Lung (tissue), 12 donors: ENCODE measurements around the gene MYLIP. TPM values are rescaled to one million over a fixed set of nuclear protein-coding genes. Genes with fewer than 3 reads are reported as not detected.

Experiments used
- ATAC-seq: fragments of 200-7000 bp; cut with Tn5 transposase; one replicate; pipeline ENCODE4 v1.9.1; 2020; ENCODE audit warnings: moderate number of reproducible peaks; ENCODE audit not compliant: insufficient read depth, low FRiP score
- DNase-seq, 3 donors: peaks; one replicate each; pipeline ENCODE4 v3.0.0-alpha.2; 2013 to 2017
- H3K27ac ChIP-seq, 2 donors: one replicate each; pipeline ENCODE4 v1.5.1; 2013; ENCODE audit warnings: mild to moderate bottlenecking in 2 of 2, moderate library complexity in 2 of 2, control low read depth in 1 of 2, inconsistent platforms in 1 of 2, low read depth in 1 of 2, low read length in 1 of 2
- H3K27me3 ChIP-seq, 3 donors: one replicate each; pipeline ENCODE4 v1.5.1; 2013; ENCODE audit warnings: low read length in 2 of 3; ENCODE audit not compliant: control insufficient read depth in 3 of 3, insufficient read depth in 3 of 3
- H3K36me3 ChIP-seq, 4 donors: one replicate each; pipeline ENCODE4 v1.5.1; 2013; ENCODE audit warnings: low read length in 4 of 4, mild to moderate bottlenecking in 1 of 4, moderate library complexity in 1 of 4; ENCODE audit not compliant: control insufficient read depth in 4 of 4, insufficient read depth in 4 of 4
- H3K4me1 ChIP-seq, 5 donors: one replicate each; pipeline ENCODE4 v1.5.1; 2013; ENCODE audit warnings: low read length in 5 of 5, mild to moderate bottlenecking in 2 of 5, moderate library complexity in 1 of 5; ENCODE audit not compliant: control insufficient read depth in 5 of 5, insufficient read depth in 5 of 5
- H3K4me3 ChIP-seq: one replicate; pipeline ENCODE4 v1.5.1; 2013; ENCODE audit warnings: mild to moderate bottlenecking, control low read depth, moderate library complexity
- H3K9ac ChIP-seq, 2 donors: one replicate each; pipeline ENCODE4 v1.5.1; 2013; ENCODE audit warnings: low read length in 2 of 2, control low read depth in 1 of 2; ENCODE audit not compliant: insufficient read depth in 1 of 2
- H3K9me3 ChIP-seq, 4 donors: one replicate each; pipeline ENCODE4 v1.5.1; 2013; ENCODE audit warnings: low read length in 3 of 4, mild to moderate bottlenecking in 1 of 4, moderate library complexity in 1 of 4; ENCODE audit not compliant: control insufficient read depth in 4 of 4, insufficient read depth in 3 of 4
- WGBS, 2 donors: extraction: QIAGEN DNeasy Blood & Tissue Kit; methylation state at CpG; one replicate each; pipeline ENCODE4 v1.1.7; 2013; 5-methylcytosine and 5-hydroxymethylcytosine counted together
- polyA plus RNA-seq, 2 donors: library from polyadenylated mRNA; stranded (reverse); fragments of 200-250 nt; gene quantifications; one replicate each; pipeline ENCODE4 v1.2.1, GENCODE V29; 2013
- total RNA-seq, 2 donors: library from RNA; depleted of rRNA in 1 of 2; stranded (reverse); fragments of >200 nt in 1 of 2; gene quantifications; one replicate each; pipeline ENCODE4 v1.2.1, GENCODE V29; 2014 to 2021
- TF ChIP-seq, protein P1 (sequence below): IDR thresholded peaks from 2 replicates; pipeline ENCODE4 v1.5.1; 2012; ENCODE audit warnings: mild to moderate bottlenecking; ENCODE audit errors: control extremely low read depth, extremely low read depth
- donor health status: control.
- donor health status: control.
- donor health status: Bipolar disorder and iron deficiency.
- donor health status: healthy.
- donor health status: DM: yes; HTN: yes; CAD: no.

The MYLIP gene
- total and polyA plus RNA-seq, 4 donors = 16.7 to 118 (median 26.1) TPM

DNA sequence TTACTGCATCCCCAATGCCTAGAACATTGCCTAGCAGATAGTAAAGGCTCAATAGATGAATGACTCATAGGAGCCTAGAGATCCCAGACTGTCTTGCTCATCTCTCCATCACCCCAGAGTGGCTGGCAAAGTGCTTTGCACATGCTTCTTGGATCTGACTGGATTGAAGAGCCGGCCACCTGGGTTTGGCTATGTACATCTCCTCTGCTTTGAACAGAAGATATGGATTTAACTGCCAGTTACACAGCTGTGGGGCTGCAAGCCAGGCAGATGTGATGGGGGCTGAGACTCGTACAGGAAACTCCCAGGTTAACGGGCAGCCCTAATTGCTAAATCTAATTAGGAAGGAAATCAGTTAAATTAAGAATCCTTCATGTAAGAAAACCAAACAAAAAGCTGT, 28.6 kb downstream of the MYLIP start:
- Histone ChIP-seq H3K27me3 (no peaks in the 10 kb centered on the region), H3K27ac (no peak overlapping the region), H3K4me3 (no peak overlapping the region), H3K9me3 (peaks cover 0 to 11% (median 2%) of the 10 kb centered on the region in 4 donors), H3K4me1 (no peaks in the 10 kb centered on the region), H3K36me3 (peaks cover 0 to 15% (median 0%) of the 10 kb centered on the region in 4 donors), H3K9ac (no peak overlapping the region)
- WGBS, 2 donors = 37 to 54% methylated on average over 3 of the region's 3 CpGs
- DNase-seq = no peak
- ATAC-seq = no peak
- TF ChIP-seq, protein P1, sequence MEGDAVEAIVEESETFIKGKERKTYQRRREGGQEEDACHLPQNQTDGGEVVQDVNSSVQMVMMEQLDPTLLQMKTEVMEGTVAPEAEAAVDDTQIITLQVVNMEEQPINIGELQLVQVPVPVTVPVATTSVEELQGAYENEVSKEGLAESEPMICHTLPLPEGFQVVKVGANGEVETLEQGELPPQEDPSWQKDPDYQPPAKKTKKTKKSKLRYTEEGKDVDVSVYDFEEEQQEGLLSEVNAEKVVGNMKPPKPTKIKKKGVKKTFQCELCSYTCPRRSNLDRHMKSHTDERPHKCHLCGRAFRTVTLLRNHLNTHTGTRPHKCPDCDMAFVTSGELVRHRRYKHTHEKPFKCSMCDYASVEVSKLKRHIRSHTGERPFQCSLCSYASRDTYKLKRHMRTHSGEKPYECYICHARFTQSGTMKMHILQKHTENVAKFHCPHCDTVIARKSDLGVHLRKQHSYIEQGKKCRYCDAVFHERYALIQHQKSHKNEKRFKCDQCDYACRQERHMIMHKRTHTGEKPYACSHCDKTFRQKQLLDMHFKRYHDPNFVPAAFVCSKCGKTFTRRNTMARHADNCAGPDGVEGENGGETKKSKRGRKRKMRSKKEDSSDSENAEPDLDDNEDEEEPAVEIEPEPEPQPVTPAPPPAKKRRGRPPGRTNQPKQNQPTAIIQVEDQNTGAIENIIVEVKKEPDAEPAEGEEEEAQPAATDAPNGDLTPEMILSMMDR = no peak

DNA sequence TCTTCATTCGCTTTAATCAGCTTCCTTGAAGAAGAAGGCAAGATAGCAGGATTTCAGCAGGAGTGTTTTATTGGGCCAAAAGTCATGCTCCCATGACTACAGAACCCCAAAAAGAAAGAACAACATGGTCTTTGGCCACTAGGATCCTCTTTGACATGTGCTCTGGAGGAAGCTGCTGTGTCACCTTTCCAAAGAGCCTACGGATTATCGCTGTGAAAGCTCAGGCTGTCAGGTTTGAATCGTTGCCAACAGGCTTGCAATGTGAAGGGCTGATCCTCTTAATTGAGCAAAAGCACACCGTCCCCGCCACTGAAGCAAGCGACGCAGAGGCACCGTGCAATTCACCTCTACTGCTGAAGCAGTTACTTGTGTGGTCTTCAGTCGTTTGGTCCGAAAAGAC, 29.0 kb downstream of the MYLIP start:
- H3K27me3 ChIP-seq = no peaks in the 10 kb centered on the region
- 53 to 54% methylated on average over 11 of the region's 11 CpGs for WGBS, 2 donors
- no peaks in the 10 kb centered on the region for H3K4me1 ChIP-seq
- no peak overlapping the region for H3K27ac ChIP-seq
- DNase-seq = no peak
- ATAC-seq = no peak
- H3K36me3 ChIP-seq = peaks cover 0 to 11% (median 0%) of the 10 kb centered on the region in 4 donors
- no peak overlapping the region for H3K9ac ChIP-seq
- H3K4me3 ChIP-seq = no peak overlapping the region
- TF ChIP-seq, protein P1 = no peak
- H3K9me3 ChIP-seq = peaks cover 0 to 11% (median 2%) of the 10 kb centered on the region in 4 donors

DNA sequence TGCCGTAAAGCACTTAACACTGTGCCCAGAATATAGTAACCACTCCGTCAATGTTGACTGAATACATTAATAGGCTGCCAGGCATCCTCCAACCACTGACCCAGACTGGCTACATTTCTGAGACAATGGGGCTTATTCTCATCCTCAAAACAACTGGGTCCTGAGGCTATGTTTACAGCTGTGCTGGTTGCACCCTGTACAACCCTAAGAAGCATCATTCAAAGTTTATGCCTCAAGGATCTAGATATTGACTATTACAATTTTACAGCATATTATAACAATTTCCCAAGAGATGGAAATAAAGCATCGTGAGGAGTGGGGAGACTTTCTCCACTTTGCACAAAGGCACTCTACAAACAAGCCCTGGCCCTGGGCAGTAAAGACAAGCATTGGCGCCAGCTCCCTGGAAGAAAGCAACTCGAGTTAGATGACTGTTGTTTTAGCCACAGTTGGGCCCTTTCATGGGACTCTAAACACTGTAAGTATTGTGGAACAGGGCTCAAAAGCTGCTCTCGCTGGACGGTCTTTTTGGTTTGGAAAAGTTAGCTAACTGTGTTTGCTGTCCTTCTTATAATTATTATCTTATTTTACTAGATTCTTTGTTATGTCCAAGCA, 30.2 kb downstream of the MYLIP start:
- Histone ChIP-seq H3K27me3 (no peaks in the 10 kb centered on the region), H3K9ac (no peak overlapping the region), H3K27ac (no peak overlapping the region), H3K36me3 (peaks cover 0 to 10% (median 0%) of the 10 kb centered on the region in 4 donors), H3K4me1 (no peaks in the 10 kb centered on the region), H3K4me3 (no peak overlapping the region), H3K9me3 (peaks cover 0 to 11% (median 2%) of the 10 kb centered on the region in 4 donors)
- TF ChIP-seq, protein P1 = no peak
- no peak for ATAC-seq
- DNase-seq = no peak
- WGBS, 2 donors = 94 to 95% methylated on average over 7 of the region's 7 CpGs

DNA sequence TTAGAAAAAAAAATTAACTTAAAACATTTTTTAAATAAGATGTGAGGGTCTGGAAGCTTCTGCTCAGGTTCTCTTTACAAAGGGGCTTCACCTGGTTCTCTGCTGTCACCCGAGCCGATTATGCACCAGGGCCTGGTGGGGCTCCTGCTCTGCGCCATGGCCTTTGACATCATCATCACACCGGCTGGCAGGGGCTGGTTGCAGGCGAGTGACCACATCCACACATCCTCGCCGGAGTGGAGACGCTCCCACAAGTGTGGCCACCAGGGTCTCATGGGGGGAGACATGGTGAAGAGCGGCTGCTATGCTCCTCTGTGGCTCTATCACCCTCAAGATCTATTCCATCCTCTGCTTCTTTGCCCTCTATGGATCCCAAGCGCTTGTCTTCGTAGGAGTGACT, 31.9 kb downstream of the MYLIP start:
- H3K9ac ChIP-seq = no peak overlapping the region
- TF ChIP-seq, protein P1 = no peak
- peaks cover 0 to 2% (median 0%) of the 10 kb centered on the region in 4 donors for H3K36me3 ChIP-seq
- peaks cover 0 to 4% (median 2%) of the 10 kb centered on the region in 4 donors for H3K9me3 ChIP-seq
- WGBS, 2 donors = 96 to 98% methylated on average over 11 of the region's 11 CpGs
- DNase-seq (no peak), ATAC-seq (no peak)
- no peaks in the 10 kb centered on the region for H3K4me1 ChIP-seq
- no peak overlapping the region for H3K27ac ChIP-seq
- no peaks in the 10 kb centered on the region for H3K27me3 ChIP-seq
- H3K4me3 ChIP-seq = no peak overlapping the region
